GM19025 (cell line): ENCODE data around the gene AKIRIN2.

Experiments
- ATAC-seq: cut with Tn5 transposase; IDR thresholded peaks from one replicate; pipeline ENCODE4 v1.9.1; 2021; ENCODE audit warnings: mild to moderate bottlenecking, low read depth, moderate library complexity; ENCODE audit not compliant: unreplicated experiment

The AKIRIN2 gene

GRCh38 chr6:87701676-87702588, at the start of gene AKIRIN2:
AKIRIN2 (minus strand) TSS chr6:87702233; CDS start chr6:87701684, 549 bp downstream.
- ATAC-seq: peak; percentile 60

- ATAC-seq: no peak
Measured at GRCh38 chr6:87747646-87748045, 45.6 kb upstream of the AKIRIN2 start.

GRCh38 chr6:87745966-87746721, 44.1 kb upstream of the AKIRIN2 start:
- no peak for ATAC-seq

- no peak for ATAC-seq
Measured at GRCh38 chr6:87743454-87743853, 41.4 kb upstream of the AKIRIN2 start.

- peak; percentile 43 for ATAC-seq
Measured at GRCh38 chr6:87742106-87742505, 40.1 kb upstream of the AKIRIN2 start.

GRCh38 chr6:87741001-87741650, 39.1 kb upstream of the AKIRIN2 start:
- ATAC-seq: no peak

- no peak for ATAC-seq
Measured at GRCh38 chr6:87738744-87739143, 36.7 kb upstream of the AKIRIN2 start.

GRCh38 chr6:87738000-87738399, 36.0 kb upstream of the AKIRIN2 start:
- ATAC-seq: no peak

- no peak for ATAC-seq
Measured at GRCh38 chr6:87736809-87737540, 34.9 kb upstream of the AKIRIN2 start.

- peak; percentile 39 for ATAC-seq
Measured at GRCh38 chr6:87731818-87732661, 30.0 kb upstream of the AKIRIN2 start.

GRCh38 chr6:87731080-87731479, 29.0 kb upstream of the AKIRIN2 start:
- no peak for ATAC-seq

- no peak for ATAC-seq
Measured at GRCh38 chr6:87729965-87730719, 28.1 kb upstream of the AKIRIN2 start.

- no peak for ATAC-seq
Measured at GRCh38 chr6:87728706-87729105, 26.7 kb upstream of the AKIRIN2 start.

- peak; percentile 64 for ATAC-seq
Measured at GRCh38 chr6:87724983-87725811, 23.2 kb upstream of the AKIRIN2 start.

- ATAC-seq: peak; percentile 39
Measured at GRCh38 chr6:87723170-87724078, 21.4 kb upstream of the AKIRIN2 start.

GRCh38 chr6:87722540-87723169, 20.6 kb upstream of the AKIRIN2 start:
- ATAC-seq: no peak
